Measurements from ENCODE around the gene PRODH2.

Gene PRODH2, protein sequence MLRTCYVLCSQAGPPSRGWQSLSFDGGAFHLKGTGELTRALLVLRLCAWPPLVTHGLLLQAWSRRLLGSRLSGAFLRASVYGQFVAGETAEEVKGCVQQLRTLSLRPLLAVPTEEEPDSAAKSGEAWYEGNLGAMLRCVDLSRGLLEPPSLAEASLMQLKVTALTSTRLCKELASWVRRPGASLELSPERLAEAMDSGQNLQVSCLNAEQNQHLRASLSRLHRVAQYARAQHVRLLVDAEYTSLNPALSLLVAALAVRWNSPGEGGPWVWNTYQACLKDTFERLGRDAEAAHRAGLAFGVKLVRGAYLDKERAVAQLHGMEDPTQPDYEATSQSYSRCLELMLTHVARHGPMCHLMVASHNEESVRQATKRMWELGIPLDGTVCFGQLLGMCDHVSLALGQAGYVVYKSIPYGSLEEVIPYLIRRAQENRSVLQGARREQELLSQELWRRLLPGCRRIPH

DNA sequence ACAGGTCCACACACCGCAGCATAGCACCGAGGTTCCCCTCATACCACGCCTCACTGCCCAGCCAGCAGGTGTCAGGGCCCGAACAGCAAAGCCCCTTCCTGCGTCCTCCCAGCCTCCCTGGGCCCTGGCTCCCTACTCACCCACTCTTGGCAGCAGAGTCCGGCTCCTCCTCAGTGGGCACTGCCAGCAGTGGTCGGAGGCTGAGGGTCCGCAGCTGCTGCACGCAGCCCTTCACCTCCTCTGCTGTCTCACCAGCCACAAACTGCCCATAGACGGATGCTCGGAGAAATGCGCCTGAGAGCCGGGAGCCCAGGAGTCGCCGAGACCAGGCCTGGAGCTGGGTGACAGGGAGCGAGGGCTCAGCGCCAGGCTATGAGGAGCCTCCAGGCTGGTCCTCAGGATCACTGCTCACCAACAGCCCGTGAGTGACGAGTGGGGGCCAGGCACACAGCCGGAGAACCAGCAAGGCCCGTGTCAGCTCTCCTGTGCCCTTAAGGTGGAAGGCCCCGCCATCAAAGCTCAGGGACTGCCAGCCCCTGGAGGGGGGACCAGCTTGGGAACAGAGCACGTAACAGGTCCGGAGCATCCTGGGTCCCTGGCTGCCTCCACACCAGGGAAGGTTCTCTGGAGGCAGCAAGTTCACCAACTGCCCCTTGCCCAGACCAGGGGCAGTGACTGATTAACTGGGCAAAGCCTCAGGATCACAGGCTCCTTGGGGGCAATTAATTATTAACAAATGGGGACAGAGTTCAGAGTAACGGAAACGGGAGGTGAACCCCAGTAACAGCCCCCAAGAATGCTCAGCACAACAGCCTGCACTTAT is at the start of gene PRODH2:
PRODH2 (minus strand) TSS at position 626 of the 823 bp plus-strand sequence; CDS start at position 586, 40 bp downstream.
- no peak for DNase-seq (ENCODE audit: low read depth in 2 of 2)

DNA sequence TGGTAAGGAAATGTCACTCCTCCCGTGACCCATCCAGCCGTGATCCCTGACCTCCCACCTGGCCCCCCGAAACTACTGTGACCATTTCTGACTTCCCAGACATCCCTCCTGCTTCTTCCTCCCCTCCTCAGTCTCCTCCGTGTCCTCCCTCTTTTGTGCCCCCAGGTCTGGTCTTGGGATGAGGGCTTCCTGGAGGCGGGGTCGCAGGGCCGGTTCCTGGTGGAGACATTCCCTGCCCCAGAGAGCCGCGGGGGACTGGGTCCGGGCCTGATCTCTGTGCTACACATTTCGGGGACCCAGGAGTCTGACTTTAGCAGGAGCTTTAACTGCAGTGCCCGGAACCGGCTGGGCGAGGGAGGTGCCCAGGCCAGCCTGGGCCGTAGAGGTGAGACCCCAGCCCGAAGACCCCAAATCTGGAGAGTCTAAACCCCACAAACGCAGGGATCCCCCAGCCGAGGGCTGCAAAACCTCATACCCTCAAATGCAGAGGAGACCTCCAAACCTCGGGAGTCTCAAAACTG is 49.1 kb upstream of the PRODH2 start:
- DNase-seq (ENCODE audit: low read depth in 2 of 2): no peak

DNA sequence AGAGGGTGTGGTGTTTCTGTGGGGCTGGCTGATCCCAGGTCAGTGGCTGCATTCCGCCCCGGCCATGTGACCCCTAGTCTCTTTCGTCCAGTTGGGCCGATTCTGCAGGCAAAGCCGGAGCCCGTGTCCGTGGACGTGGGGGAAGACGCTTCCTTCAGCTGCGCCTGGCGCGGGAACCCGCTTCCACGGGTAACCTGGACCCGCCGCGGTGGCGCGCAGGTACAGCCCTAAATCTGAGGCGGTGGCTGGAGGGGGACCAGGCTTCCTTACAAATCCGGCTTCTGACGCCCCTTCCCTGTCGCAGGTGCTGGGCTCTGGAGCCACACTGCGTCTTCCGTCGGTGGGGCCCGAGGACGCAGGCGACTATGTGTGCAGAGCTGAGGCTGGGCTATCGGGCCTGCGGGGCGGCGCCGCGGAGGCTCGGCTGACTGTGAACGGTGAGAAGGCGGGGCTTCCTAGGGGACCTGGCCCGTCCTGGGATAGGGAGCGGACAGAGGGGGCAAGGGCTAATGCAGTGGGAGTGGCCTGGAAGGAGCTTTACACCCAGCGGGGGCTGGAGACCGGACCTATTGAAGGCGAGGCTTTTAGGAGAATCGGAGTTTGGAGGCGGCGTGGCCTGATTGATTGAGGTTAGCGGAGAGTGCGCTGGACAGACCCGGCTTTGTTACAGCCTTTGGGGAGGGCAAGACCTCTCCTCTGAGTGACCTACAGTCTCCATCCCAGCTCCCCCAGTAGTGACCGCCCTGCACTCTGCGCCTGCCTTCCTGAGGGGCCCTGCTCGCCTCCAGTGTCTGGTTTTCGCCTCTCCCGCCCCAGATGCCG is 48.4 kb upstream of the PRODH2 start:
- no peak for DNase-seq (ENCODE audit: low read depth in 2 of 2)

DNA sequence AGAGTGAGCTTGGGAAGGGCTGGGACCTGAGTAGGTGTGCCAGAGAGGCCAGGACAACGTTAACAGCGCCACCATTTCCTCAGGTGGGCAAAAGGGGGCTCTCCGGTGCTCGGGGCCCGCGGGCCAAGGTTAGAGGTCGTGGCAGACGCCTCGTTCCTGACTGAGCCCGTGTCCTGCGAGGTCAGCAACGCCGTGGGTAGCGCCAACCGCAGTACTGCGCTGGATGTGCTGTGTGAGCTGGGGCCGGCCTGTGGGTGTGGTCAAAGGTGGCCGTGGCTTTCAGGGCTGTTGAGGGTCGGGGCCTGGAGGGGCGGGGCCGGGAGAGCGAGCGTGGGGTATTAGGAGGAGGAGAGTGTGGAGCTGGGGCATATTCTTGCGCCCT is 47.8 kb upstream of the PRODH2 start:
- DNase-seq (ENCODE audit: low read depth in 2 of 2): no peak

DNA sequence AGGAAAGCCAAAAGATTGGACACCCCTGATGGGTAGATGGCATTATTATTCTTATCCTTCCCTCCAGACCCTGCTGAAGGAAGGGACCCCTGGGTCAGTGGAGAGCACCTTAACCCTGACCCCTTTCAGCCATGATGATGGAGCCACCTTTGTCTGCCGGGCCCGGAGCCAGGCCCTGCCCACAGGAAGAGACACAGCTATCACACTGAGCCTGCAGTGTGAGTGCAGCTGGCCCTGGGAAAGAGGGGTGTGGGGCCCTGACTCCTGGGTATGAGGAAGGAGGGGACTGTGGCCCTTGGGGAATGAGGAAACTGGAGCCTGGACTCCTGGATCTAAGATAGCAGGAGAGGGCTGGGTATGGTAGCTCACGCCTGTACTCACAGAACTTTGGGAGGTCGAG is 46.8 kb upstream of the PRODH2 start:
- no peak for DNase-seq (ENCODE audit: low read depth in 2 of 2)

DNA sequence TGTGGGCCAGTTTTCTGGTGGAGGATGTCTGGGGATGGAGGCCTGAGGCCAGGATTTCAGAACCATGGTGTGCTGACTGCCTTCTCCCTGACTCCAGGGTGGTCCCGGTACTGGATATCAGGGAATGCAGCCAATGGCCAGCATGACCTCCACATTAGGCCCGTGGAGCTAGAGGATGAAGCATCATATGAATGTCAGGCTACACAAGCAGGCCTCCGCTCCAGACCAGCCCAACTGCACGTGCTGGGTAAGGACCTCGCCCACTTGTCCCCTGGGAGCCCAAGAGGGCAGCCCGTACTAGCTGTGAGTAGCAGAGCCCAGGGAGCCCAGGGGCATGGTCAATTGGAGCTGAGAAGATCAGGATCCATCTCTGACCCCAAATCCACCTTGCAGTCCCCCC is 45.7 kb upstream of the PRODH2 start:
- DNase-seq (ENCODE audit: low read depth in 2 of 2): no peak

DNA sequence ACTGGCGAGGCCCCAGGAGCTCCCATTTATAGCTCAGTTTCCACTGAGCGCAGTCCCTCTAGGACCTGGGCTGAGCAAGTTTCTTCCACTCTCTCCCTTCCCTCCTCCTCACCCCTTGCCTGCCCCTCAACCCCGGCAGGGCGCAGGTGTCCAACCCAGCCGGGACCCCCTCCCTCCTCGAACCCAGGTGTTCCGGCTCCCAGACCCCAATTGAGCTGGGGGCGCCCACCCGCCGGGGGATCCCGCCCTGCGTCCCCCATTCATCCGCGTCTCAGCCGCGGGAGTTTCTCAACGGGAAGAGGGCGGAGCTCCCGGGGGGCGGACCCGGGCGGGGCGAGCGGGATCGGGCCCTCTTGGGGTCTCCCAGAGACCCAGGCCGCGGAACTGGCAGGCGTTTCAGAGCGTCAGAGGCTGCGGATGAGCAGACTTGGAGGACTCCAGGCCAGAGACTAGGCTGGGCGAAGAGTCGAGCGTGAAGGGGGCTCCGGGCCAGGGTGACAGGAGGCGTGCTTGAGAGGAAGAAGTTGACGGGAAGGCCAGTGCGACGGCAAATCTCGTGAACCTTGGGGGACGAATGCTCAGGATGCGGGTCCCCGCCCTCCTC is 44.0 kb upstream of the PRODH2 start, which contains the start of gene KIRREL2:
KIRREL2 (plus strand) TSS at position 366 of the 604 bp plus-strand sequence; CDS start at position 575, 209 bp downstream.
- peak in 1 of 2 donors; percentile 46 for DNase-seq (ENCODE audit: low read depth in 2 of 2)

DNA sequence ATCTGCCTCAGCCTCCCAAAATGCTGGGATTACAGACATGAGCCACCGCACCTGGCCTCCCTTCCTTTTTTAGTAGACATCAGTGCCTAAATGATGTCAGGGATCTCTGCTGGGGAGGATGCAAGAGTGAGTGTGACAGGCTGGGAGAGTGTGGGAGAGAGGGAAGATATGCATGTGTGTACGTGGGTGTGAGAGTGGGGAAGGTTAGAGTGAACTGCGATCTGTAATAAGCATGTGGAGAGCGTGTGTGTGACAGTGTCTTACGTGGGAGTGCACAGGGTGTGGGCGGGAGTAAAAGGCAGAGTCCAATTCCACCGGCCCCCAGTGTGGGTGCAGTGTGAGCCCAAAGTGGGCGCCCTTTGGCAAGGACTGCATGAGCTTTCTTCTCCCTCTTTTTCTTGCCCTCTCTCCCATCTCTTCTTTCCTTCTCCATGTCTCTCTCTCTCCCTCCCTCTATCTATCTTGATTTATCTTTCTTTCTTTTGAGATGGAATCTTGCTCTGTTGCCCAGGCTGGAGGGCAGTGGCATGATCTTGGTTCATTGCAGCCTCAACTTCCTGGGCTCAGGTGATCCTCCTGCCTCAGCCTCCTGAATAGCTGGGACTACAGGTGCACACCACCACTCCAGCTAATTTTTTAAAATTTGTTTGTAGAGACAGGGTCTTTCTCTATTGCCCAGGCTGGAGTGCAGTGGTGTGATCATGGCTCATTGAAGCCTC is 40.6 kb upstream of the PRODH2 start:
- DNase-seq (ENCODE audit: low read depth in 2 of 2): no peak

DNA sequence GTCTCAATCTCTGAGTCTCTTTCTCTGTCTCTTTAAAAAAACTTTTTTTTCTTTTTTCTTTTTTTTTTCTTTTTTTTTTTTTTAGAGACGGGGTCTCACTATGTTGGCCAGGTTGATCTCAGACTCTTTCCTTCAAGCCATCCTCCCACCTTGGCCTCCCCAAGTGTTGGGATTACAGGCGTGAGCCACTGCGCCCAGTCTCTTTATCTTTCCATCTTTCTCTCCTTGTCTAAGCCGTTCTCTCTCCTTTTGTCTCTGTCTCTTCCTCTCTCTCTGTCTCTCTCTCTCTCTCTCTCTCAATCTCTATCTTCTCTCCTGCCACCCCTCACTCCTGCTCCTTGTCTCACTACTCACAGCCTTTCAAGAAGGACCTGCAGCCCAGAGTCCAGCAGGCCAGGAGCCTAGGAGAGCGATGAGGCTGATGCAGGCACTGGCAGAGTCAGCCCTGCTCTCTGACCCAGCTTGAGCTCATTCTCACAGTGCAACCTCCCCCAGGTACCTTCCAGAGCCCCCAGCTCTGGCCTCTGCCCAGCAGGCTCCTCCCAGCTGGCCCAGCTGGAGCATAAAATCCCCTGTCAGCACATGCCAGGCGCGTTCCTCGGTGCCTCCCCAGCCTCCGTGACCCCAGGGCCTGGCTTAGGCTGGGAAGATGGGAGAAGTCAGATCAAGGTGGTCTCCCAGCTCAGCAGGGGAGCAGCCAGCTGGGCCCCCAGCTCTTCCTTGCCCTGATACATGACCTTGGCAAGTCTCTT is 39.6 kb upstream of the PRODH2 start, which contains the start of gene NPHS1:
NPHS1 (minus strand) TSS at position 476 of the 752 bp plus-strand sequence. CDS start 667 bp downstream, outside the sequence.
- DNase-seq (ENCODE audit: low read depth in 2 of 2): no peak

DNA sequence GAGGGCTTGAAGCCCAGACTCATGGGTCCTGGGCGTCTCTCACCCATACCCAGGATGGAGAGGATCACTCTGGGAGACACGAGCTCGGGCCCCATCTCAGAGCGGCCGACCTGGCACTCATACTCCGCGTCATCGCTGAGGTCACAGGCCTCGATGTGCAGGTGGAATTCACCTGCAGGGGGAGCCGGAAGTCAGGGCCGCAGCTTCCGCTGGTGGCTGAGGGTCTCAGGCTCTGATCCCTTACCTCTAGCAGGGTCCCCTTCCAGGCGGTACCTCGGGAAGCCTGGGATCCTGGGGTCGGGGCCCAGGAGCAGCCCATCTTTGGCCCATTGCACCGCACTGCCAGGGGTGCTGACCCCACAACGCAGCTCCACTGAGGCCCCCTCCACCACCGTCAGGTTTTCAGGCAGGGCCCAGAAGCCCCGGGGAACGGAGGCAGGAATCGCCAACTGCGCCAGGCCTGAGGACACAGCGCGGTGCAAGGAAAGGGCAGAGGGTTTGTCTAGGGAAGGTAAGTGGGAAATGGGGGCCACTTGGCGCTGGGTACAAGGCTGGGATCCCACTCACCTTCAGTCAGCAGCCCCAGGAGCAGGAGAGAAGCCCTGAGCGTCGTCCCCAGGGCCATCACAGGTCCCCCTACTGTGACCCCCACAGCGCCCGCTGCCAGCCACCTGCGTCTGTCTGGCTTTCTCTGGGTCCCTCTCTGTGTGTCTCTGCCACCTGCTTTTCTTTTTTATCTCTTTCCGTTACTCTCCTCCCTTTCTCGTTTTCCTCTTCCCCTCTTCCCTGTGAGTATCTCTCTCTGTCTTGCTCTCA is 38.8 kb upstream of the PRODH2 start:
- DNase-seq (ENCODE audit: low read depth in 2 of 2): no peak

DNA sequence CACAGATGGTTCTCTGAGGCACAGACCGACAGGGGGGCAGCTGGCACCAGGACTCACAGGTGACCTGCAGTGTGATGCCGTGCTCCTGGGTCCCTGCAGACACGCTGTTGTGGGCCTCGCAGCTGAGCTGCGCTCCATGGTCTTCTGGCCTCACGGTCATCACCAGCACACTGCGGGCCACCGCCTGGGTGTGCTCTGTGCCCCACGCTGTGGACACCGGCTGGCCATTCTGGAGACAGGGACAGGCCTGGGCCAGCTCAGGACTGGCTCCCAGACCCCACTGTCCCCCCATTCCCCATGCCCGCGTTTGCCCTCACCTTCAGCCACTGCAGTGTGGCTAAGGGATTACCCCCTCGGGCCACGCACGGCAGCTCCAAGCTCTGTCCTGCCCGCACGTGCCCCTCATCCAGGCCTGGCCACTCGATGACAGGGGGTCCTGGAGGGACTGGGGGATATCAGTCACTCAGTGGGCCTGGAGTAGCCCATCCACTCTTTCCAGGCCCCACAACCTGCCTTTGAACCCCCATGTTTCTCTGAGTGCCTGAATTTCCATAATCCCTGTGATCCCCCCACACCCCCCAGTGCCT is 36.4 kb upstream of the PRODH2 start:
- no peak for DNase-seq (ENCODE audit: low read depth in 2 of 2)

DNA sequence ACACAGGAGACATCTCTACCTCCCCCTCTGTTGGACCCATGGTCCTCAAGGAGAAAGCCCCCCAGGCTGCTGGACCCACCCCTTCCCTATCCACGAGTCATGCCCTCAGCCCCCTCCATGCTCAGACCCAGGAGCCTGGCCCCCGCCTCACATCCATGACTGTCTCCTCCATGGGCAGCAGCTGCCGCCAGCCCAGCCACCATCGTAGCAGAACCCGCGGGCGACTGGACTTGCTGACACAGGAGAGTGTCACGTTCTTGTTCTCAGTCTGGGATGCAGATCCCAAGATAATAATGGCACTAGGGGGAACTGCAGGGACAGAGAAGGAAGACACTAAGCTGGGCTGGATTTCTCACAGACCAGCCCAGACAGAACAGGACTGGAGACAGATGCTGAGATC is 35.8 kb upstream of the PRODH2 start:
- no peak for DNase-seq (ENCODE audit: low read depth in 2 of 2)

DNA sequence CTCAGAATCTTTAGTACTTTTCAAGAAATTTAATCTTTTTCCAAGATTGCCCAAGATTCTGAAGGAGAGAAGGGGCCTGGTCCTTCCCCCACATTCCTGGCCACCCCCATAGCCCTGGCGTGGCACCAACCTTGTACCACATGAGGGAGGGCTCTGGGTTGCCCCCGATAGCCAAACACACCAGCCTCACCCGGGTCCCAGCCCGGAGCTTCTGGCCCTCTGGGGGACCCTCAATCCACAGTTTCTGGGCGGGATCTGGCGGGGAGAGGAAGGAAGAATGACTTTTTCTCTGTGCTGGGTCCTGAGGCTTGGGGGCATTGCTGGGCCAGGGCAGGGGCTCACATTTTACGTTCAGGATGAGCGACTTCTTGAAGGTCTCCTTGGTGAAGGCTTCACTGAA is 35.3 kb upstream of the PRODH2 start:
- no peak for DNase-seq (ENCODE audit: low read depth in 2 of 2)

DNA sequence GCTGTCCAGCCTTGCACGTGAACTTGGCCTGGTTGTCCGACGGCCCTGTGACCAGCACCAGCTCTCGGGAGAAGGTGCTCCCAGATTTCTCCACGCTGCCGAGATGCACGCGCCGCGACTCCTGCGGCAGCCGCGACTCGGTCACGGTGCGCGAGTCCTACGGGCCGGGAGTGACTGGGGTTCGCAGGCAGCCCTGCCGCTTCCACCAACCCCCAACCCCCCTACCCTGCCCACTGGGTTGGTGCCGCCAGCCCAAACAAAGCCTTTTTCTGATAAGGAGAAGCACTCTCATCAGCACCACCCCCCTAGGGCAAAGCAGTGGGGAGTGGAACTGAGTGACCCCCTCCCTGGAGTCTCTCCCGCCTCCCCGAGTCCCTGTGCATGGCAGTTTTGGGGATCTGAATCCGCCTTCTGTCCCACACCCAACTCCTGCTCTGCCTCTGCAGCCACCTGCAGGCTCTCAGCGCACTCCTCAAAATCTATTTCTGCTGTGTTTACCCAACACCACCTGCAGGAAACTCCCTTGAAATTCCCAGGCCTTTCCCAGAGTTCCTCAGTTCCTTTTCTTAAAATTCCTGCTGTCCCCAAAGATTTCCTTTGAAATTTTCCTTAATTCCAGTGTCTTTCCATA is 33.5 kb upstream of the PRODH2 start:
- no peak for DNase-seq (ENCODE audit: low read depth in 2 of 2)

DNA sequence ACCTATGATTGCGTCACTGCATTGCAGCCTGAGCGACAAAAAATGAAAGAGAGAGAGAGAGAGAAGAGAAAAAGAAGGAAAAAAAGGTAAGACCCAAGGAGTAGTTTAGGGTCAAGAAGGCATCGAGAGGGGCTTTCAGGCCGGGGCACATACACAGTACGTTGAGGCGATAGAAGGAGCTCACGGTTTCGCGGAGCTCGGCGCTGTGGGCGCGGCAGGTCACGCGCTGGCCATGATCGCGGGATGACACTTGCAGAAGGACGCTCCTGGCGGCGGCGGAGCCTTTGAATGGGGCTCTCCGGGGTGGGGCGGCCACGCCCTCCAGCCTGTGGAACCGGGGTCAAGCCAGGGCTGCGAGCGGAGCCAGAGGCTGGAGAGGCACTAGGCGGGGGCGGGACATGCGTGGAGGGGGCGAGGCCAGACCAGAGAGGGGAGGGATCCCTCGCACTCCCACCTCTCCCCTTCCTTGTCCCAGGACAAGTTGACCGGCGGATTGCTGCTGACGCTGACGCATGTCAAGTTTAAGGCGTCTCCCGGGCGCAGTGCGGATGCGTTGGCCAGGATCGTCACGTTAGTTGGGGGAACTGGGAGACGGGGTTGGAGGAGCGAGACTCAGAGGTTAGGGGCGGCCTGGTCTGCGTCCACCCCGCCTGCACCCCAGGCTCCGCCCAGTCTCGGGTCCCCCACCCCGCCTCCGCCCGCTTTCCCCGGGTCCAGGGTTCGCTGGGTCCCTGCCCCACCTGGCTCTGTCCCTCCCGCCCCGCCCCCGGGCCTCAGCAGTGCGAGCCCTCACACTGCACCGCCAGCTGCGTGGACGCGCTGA is 32.8 kb upstream of the PRODH2 start:
- DNase-seq (ENCODE audit: low read depth in 2 of 2): no peak

DNA sequence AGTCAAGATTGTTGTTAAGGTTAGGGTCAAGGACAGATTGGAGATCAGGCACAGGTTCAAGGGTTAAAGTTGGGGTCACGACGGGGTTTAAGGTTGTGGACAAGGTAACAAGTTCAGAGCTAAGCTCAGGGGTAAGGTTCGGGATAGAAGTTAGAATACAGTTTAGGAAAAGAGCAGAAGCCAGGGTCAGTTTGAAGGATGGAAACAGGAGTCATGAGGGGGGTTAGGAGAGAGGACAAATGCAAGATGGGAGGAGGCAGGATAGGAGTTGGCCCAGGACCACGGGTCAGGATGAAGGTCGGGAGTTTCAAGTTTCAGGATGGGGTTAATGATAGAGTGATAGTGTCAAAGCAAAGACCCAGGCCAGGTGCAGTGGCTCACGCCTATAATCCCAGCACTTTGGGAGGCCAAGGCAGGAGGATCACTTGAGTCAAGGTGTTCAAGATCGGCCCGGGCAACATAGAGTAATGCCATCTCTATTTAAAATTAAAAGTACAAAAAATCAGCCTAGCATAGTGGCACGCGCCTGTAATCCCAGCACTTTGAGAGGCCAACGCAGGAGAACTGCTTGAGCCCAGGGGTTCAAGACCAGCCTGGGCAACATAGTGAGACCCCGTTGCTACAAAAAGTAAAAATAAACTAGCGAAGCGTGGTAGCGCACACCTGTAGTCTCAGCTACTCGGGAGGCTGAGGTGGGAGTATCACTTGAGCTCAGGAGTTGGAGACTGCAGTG is 32.0 kb upstream of the PRODH2 start:
- DNase-seq (ENCODE audit: low read depth in 2 of 2): no peak
